ENCODE results near the gene ATP5MC3. TPM values are rescaled to one million over a fixed set of nuclear protein-coding genes. Genes with fewer than 3 reads are reported as not detected.

The ATP5MC3 gene
- total and polyA plus RNA-seq, 2 donors (not counting 3 experiments of a cell fraction or from before 2014, with no cell fraction given): 201 to 452 TPM

- H3K27ac ChIP-seq (ENCODE audit: insufficient read depth, low read depth, low read length): no peak overlapping the region
- H2AFZ ChIP-seq (ENCODE audit: low read depth, low read length): no peak overlapping the region
- peak; percentile 5 to 11 for TF ChIP-seq CTCF (IDR thresholded peaks at IDR 0.05; ENCODE audit: extremely low read depth in 1 of 2, insufficient read depth in 1 of 2, low read depth in 1 of 2, low read length in 2 of 2)
- no peak for TF ChIP-seq JUN (IDR thresholded peaks at IDR 0.05; ENCODE audit: borderline replicate concordance, insufficient read depth, insufficient read length, low read depth)
- intact Hi-C loops (cut with micrococcal nuclease): loop anchor here (10.0 kb wide), 2 partner anchors 153 to 493 kb away; no protein-coding TSS in a partner anchor
- no peaks in the 10 kb centered on the region for H3K27me3 ChIP-seq (ENCODE audit: control insufficient read depth in 2 of 2, insufficient read depth in 2 of 2, low read length in 2 of 2)
- H4K20me1 ChIP-seq (replicated peaks; ENCODE audit: control insufficient read depth, extremely low read depth, insufficient read depth, low read length): no peaks in the 10 kb centered on the region
- H3K4me2 ChIP-seq (ENCODE audit: insufficient read depth, low read length): no peak overlapping the region
- no peaks in the 10 kb centered on the region for H3K36me3 ChIP-seq (ENCODE audit: control insufficient read depth in 2 of 2, extremely low read depth in 1 of 2, insufficient read depth in 2 of 2, low read length in 2 of 2)
- DNase-seq (ENCODE audit: low read depth, low spot score) (peak; percentile 5), FAIRE-seq (no peak)
- no peaks in the 10 kb centered on the region for H3K79me2 ChIP-seq (ENCODE audit: control insufficient read depth, insufficient read depth, low read length)
- dilution Hi-C loops (cut with MboI; ENCODE audit: extremely low pct_ligation_motif_present, low sequenced_read_pairs): no loop called here
- no peak overlapping the region for H3K4me3 ChIP-seq (replicated peaks in 1 of 3; ENCODE audit: insufficient read depth in 1 of 3, low read depth in 1 of 3, low read length in 3 of 3)
- CTCF ChIA-PET: interaction anchor here (1.7 kb wide), 1 partner anchor 16 kb away, joined by 4 read pairs; no protein-coding TSS in a partner anchor
- BruUV-seq (replicated peaks): no TSS peak
- H3K9me1 ChIP-seq (replicated peaks; ENCODE audit: control insufficient read depth, extremely low read depth, insufficient read depth, low read length): no peaks in the 10 kb centered on the region
- POLR2A ChIA-PET: interaction anchor here (0.7 kb wide), 1 partner anchor 37 kb away, joined by 3 read pairs; no protein-coding TSS in a partner anchor
- H3K9me3 ChIP-seq (replicated peaks; ENCODE audit: control insufficient read depth, insufficient read depth, low read length): no peaks in the 10 kb centered on the region
- no peak overlapping the region for H3K9ac ChIP-seq (replicated peaks; ENCODE audit: extremely low read depth, insufficient read depth, low read length)
- H3K4me1 ChIP-seq (ENCODE audit: control insufficient read depth, extremely low read depth, insufficient read depth, low read length): no peaks in the 10 kb centered on the region
Measured at GRCh38 chr2:175187378-175187777, 5.9 kb upstream of the ATP5MC3 start.

- no TSS peak for BruUV-seq (replicated peaks)
- Histone ChIP-seq H3K4me3 (replicated peaks in 1 of 3; ENCODE audit: insufficient read depth in 1 of 3, low read depth in 1 of 3, low read length in 3 of 3) (no peak overlapping the region), H3K4me2 (ENCODE audit: insufficient read depth, low read length) (no peak overlapping the region), H3K9me3 (replicated peaks; ENCODE audit: control insufficient read depth, insufficient read depth, low read length) (no peaks in the 10 kb centered on the region), H3K36me3 (ENCODE audit: control insufficient read depth in 2 of 2, extremely low read depth in 1 of 2, insufficient read depth in 2 of 2, low read length in 2 of 2) (peaks cover 4 to 7% of the 10 kb centered on the region in 2 experiments), H4K20me1 (replicated peaks; ENCODE audit: control insufficient read depth, extremely low read depth, insufficient read depth, low read length) (no peaks in the 10 kb centered on the region), H2AFZ (ENCODE audit: low read depth, low read length) (no peak overlapping the region), H3K27me3 (ENCODE audit: control insufficient read depth in 2 of 2, insufficient read depth in 2 of 2, low read length in 2 of 2) (no peaks in the 10 kb centered on the region), H3K9me1 (replicated peaks; ENCODE audit: control insufficient read depth, extremely low read depth, insufficient read depth, low read length) (no peaks in the 10 kb centered on the region), H3K4me1 (ENCODE audit: control insufficient read depth, extremely low read depth, insufficient read depth, low read length) (peaks cover 6% of the 10 kb centered on the region), H3K79me2 (ENCODE audit: control insufficient read depth, insufficient read depth, low read length) (peaks cover 27% of the 10 kb centered on the region), H3K27ac (ENCODE audit: insufficient read depth, low read depth, low read length) (no peak overlapping the region), H3K9ac (replicated peaks; ENCODE audit: extremely low read depth, insufficient read depth, low read length) (no peak overlapping the region)
- TF ChIP-seq GATA2 (IDR thresholded peaks at IDR 0.05; ENCODE audit: insufficient read depth, insufficient read length, low read depth, low read length) (no peak), CTCF (IDR thresholded peaks at IDR 0.05; ENCODE audit: extremely low read depth in 1 of 2, insufficient read depth in 1 of 2, low read depth in 1 of 2, low read length in 2 of 2) (no peak), MYC (IDR thresholded peaks at IDR 0.05; ENCODE audit: low read depth, low read length) (no peak), POLR2AphosphoS5 (IDR thresholded peaks at IDR 0.05; ENCODE audit: insufficient read depth, low read depth, low read length) (no peak), JUN (IDR thresholded peaks at IDR 0.05; ENCODE audit: borderline replicate concordance, insufficient read depth, insufficient read length, low read depth) (no peak), FOS (IDR thresholded peaks at IDR 0.05; ENCODE audit: borderline replicate concordance, insufficient read depth, low read length) (no peak), EZH2 (IDR thresholded peaks at IDR 0.05; ENCODE audit: borderline replicate concordance, low read depth, low read length, severe bottlenecking) (no peak), POLR2A (IDR thresholded peaks at IDR 0.05; ENCODE audit: low read depth, low read length) (no peak)
- TF ChIP-seq, protein P1, sequence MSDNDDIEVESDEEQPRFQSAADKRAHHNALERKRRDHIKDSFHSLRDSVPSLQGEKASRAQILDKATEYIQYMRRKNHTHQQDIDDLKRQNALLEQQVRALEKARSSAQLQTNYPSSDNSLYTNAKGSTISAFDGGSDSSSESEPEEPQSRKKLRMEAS (IDR thresholded peaks at IDR 0.05; ENCODE audit: insufficient read depth, insufficient read length): no peak
- ChIA-PET CTCF (interaction anchor here (0.7 kb wide), 1 partner anchor 9 kb away, joined by 3 read pairs; no protein-coding TSS in a partner anchor), POLR2A (no interaction called here)
- dilution Hi-C loops (cut with MboI; ENCODE audit: extremely low pct_ligation_motif_present, low sequenced_read_pairs): no loop called here
- no peak for FAIRE-seq
- DNase-seq (ENCODE audit: low read depth, low spot score): no peak
- intact Hi-C loops (cut with micrococcal nuclease): loop anchor here (10.0 kb wide), 2 partner anchors 149 to 489 kb away; no protein-coding TSS in a partner anchor
Measured at GRCh38 chr2:175183674-175184073, 2.2 kb upstream of the ATP5MC3 start.

Data from endothelial cell of umbilical vein (primary cell).